ENCODE measurements around the gene ATP8B1. TPM values are rescaled to one million over a fixed set of nuclear protein-coding genes. Genes with fewer than 3 reads are reported as not detected.

Gene ATP8B1
- total and polyA plus RNA-seq, 8 donors, result 14.4 to 189 (median 53.3) TPM

DNA sequence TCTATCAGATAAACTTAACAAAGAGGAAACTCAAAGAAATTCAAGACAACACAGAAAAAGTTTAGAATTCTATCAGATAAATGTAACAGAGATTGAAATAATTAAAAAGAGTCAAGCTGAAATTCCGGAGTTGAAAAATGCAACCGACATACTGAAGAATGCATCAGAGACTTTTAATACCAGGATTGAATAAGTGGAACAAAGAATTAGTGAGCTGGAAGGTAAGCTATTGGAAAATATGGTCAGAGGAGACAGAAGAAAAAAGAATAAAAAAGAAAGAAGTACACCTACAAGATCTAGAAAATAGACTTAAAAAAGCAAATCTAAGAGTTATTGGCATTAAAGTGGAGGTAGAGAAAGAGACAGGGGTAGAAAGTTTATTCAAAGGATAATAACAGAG, 88.0 kb downstream of the ATP8B1 start:
- intact Hi-C loops (cut with DNase I; ENCODE audit: low total_unique reads), result no loop called here
- 92 to 99% (median 98%) methylated on average over 2 of the region's 2 CpGs for WGBS, 5 donors
- peak overlapping the region in 1 of 5 donors; percentile 44 for H3K27ac ChIP-seq

GRCh38 chr18:57710226-57710625, 92.9 kb downstream of the ATP8B1 start:
- peak overlapping the region in 2 of 5 donors; percentile 57 to 81 for H3K27ac ChIP-seq
- no peaks in the 10 kb centered on the region for H3K27me3 ChIP-seq
- TF ChIP-seq POLR2A (IDR thresholded peaks at IDR 0.05) (no peak), POLR2AphosphoS5 (IDR thresholded peaks at IDR 0.05) (no peak), EP300 (IDR thresholded peaks at IDR 0.05) (no peak)
- TF ChIP-seq, protein P1, sequence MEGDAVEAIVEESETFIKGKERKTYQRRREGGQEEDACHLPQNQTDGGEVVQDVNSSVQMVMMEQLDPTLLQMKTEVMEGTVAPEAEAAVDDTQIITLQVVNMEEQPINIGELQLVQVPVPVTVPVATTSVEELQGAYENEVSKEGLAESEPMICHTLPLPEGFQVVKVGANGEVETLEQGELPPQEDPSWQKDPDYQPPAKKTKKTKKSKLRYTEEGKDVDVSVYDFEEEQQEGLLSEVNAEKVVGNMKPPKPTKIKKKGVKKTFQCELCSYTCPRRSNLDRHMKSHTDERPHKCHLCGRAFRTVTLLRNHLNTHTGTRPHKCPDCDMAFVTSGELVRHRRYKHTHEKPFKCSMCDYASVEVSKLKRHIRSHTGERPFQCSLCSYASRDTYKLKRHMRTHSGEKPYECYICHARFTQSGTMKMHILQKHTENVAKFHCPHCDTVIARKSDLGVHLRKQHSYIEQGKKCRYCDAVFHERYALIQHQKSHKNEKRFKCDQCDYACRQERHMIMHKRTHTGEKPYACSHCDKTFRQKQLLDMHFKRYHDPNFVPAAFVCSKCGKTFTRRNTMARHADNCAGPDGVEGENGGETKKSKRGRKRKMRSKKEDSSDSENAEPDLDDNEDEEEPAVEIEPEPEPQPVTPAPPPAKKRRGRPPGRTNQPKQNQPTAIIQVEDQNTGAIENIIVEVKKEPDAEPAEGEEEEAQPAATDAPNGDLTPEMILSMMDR (IDR thresholded peaks at IDR 0.05), result no peak
- H3K4me1 ChIP-seq, result peaks cover 29 to 90% (median 73%) of the 10 kb centered on the region in 4 donors
- peaks cover 0 to 10% (median 0%) of the 10 kb centered on the region in 4 donors for H3K36me3 ChIP-seq
- intact Hi-C loops (cut with DNase I; ENCODE audit: low total_unique reads), result no loop called here
- DNase-seq, result no peak
- WGBS, 5 donors, result 77 to 93% (median 83%) methylated on average over 4 of the region's 4 CpGs
- H3K4me3 ChIP-seq, result no peak overlapping the region
- H3K9me3 ChIP-seq, result no peaks in the 10 kb centered on the region

More for the DNA sequence above, 88.0 kb downstream of the ATP8B1 start:
- no peak for DNase-seq
- Histone ChIP-seq H3K9me3 (no peaks in the 10 kb centered on the region), H3K27me3 (no peaks in the 10 kb centered on the region), H3K36me3 (peaks cover 0 to 10% (median 0%) of the 10 kb centered on the region in 4 donors), H3K4me1 (peaks cover 17 to 55% (median 31%) of the 10 kb centered on the region in 4 donors), H3K4me3 (no peak overlapping the region)
- TF ChIP-seq POLR2AphosphoS5 (IDR thresholded peaks at IDR 0.05) (no peak), POLR2A (IDR thresholded peaks at IDR 0.05) (no peak), EP300 (IDR thresholded peaks at IDR 0.05) (no peak)
- TF ChIP-seq, protein P1 (IDR thresholded peaks at IDR 0.05), result no peak

- H3K27me3 ChIP-seq, result no peaks in the 10 kb centered on the region
- TF ChIP-seq EP300 (IDR thresholded peaks at IDR 0.05) (no peak), POLR2AphosphoS5 (IDR thresholded peaks at IDR 0.05) (no peak), POLR2A (IDR thresholded peaks at IDR 0.05) (no peak)
- TF ChIP-seq, protein P1 (IDR thresholded peaks at IDR 0.05), result no peak
- peaks cover 29 to 99% (median 77%) of the 10 kb centered on the region in 4 donors for H3K4me1 ChIP-seq
- intact Hi-C loops (cut with DNase I; ENCODE audit: low total_unique reads), result no loop called here
- DNase-seq, result no peak
- H3K36me3 ChIP-seq, result peaks cover 0 to 8% (median 0%) of the 10 kb centered on the region in 4 donors
- 12 to 44% (median 30%) methylated on average over 1 of the region's 1 CpG for WGBS, 5 donors
- no peaks in the 10 kb centered on the region for H3K9me3 ChIP-seq
- no peak overlapping the region for H3K4me3 ChIP-seq
- H3K27ac ChIP-seq, result peak overlapping the region in 3 of 5 donors; percentile 44 to 81 (median 75)
These were observed 93.8 kb downstream of the ATP8B1 start for GRCh38 chr18:57709335-57709734.

DNA sequence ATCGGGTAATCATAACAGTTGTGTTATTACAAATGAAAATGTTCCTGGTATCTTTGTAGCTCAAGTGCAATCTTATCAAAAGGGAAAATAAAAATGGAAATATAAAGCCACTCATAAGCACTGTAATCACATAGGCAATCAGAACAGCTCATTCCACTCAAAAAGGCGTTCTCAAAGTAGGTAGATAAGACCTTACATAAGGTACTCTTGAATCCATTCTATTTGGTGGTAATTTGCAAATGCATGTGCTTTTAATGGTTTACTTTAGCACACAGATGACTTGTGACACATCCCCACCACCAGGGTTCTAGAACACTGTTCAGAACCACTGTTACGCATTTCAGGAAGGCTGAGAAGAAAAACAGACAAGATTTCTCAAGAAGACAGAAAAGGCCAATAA, 94.8 kb downstream of the ATP8B1 start:
- peaks cover 29 to 99% (median 81%) of the 10 kb centered on the region in 4 donors for H3K4me1 ChIP-seq
- intact Hi-C loops (cut with DNase I; ENCODE audit: low total_unique reads), result no loop called here
- no peaks in the 10 kb centered on the region for H3K36me3 ChIP-seq
- H3K9me3 ChIP-seq, result no peaks in the 10 kb centered on the region
- peak overlapping the region; percentile 30 to 81 (median 75) for H3K27ac ChIP-seq
- no peak for DNase-seq
- no peak overlapping the region for H3K4me3 ChIP-seq
- H3K27me3 ChIP-seq, result no peaks in the 10 kb centered on the region
- 37 to 62% (median 54%) methylated on average over 3 of the region's 3 CpGs for WGBS, 5 donors
- no peak for TF ChIP-seq POLR2A (IDR thresholded peaks at IDR 0.05)
- TF ChIP-seq, protein P1 (IDR thresholded peaks at IDR 0.05), result no peak
- TF ChIP-seq POLR2AphosphoS5 (IDR thresholded peaks at IDR 0.05), result peak in 2 of 3 donors; percentile 44 to 76

All from stomach (tissue), 9 donors.